HepG2 (cell line): ENCODE measurements around the gene NREP. TPM values are rescaled to one million over a fixed set of nuclear protein-coding genes. Genes with fewer than 3 reads are reported as not detected.

ENCODE experiments used
- ELF3 ChIP-seq: IDR thresholded peaks from 2 replicates; pipeline ENCODE4 v1.6.1; 2016; ENCODE audit warnings: missing genetic modification reagents, missing compliant biosample characterization
- HOXD1 ChIP-seq: sonication (generic); formaldehyde crosslinking; IDR thresholded peaks from 2 replicates; pipeline ENCODE4 v1.5.0; 2020; ENCODE audit warnings: missing genetic modification reagents
- MBNL3 ChIP-seq: fragments of 250-450 bp; sonication (Bioruptor Pico); conservative IDR thresholded peaks from 2 replicates; pipeline ENCODE4 v1.8.0; 2022; ENCODE audit warnings: mild to moderate bottlenecking, inconsistent platforms
- MEIS1 ChIP-seq: sonication (generic); formaldehyde crosslinking; IDR thresholded peaks from 2 replicates; pipeline ENCODE4 v1.9.0; 2021; ENCODE audit warnings: mild to moderate bottlenecking, missing genetic modification reagents, moderate library complexity, borderline replicate concordance
- MTA3 ChIP-seq: sonication (generic); formaldehyde crosslinking; IDR thresholded peaks from 2 replicates; pipeline ENCODE4 v1.4.0; 2020; ENCODE audit warnings: missing genetic modification reagents
- NR2F1 ChIP-seq, 2 experiments: fragments of 450-650 bp in 1 of 2; formaldehyde crosslinking in 1 of 2; IDR thresholded peaks; 2 replicates each; pipeline versions ENCODE4 v1.5.0 to v1.6.1; 2016 to 2020; ENCODE audit warnings: mild to moderate bottlenecking in 1 of 2, missing compliant biosample characterization in 1 of 2, missing genetic modification reagents in 1 of 2, moderate library complexity in 1 of 2
- PCBP1 ChIP-seq: fragments of 200-400 bp; formaldehyde crosslinking; IDR thresholded peaks from 2 replicates; pipeline ENCODE4 v1.6.1; 2017; ENCODE audit warnings: mild to moderate bottlenecking, low read depth, low read length, borderline replicate concordance
- SKI ChIP-seq: fragments of 450-650 bp; IDR thresholded peaks from one replicate; pipeline ENCODE4 v1.6.1; 2018; ENCODE audit warnings: mild to moderate bottlenecking; ENCODE audit not compliant: partially characterized antibody
- SMAD3 ChIP-seq: sonication (generic); formaldehyde crosslinking; IDR thresholded peaks from 2 replicates; pipeline ENCODE4 v1.4.0; 2020; ENCODE audit warnings: missing genetic modification reagents
- ZNF160 ChIP-seq: sonication (generic); formaldehyde crosslinking; IDR thresholded peaks from 2 replicates; pipeline ENCODE4 v1.8.0; 2022; ENCODE audit warnings: mild to moderate bottlenecking, inconsistent platforms, missing genetic modification reagents
- ZZZ3 ChIP-seq: sonication (generic); formaldehyde crosslinking; IDR thresholded peaks from 2 replicates; pipeline ENCODE4 v1.4.0; 2020; ENCODE audit warnings: missing genetic modification reagents, mild to moderate bottlenecking, borderline replicate concordance
- polyA plus RNA-seq, 8 experiments: library from polyadenylated mRNA; depleted of rRNA in 3 of 8; stranded (reverse) in 7 of 8; unstranded in 1 of 8; fragments of >200 nt; fragmentation: Illumina TruSeq in 4 of 8; extraction: Trizol in 4 of 8; gene quantifications; 2 replicates each; pipeline versions ENCODE4 v1.2.1 to v1.2.3, GENCODE V29; 2011 to 2016; ENCODE audit warnings: low read depth in 4 of 8, missing spikeins in 1 of 8, mixed read lengths in 1 of 8; ENCODE audit not compliant: insufficient read depth in 1 of 8
- total RNA-seq, 5 experiments: library from RNA; depleted of rRNA; stranded (reverse); fragments of >200 nt; fragmentation: Illumina TruSeq; extraction: Trizol; gene quantifications; 2 replicates each; pipeline ENCODE4 v1.2.3, GENCODE V29; 2016; ENCODE audit warnings: low read depth in 1 of 5
- TF ChIP-seq, protein P1 (sequence below), 2 experiments: sonication (generic) in 1 of 2; formaldehyde crosslinking in 1 of 2; IDR thresholded peaks; 2 replicates each; pipeline versions ENCODE4 v1.6.1 to v1.9.0; 2014 to 2022; ENCODE audit warnings: antibody characterized with exemption in 1 of 2, borderline replicate concordance in 1 of 2, inconsistent platforms in 1 of 2, low read depth in 1 of 2, missing genetic modification reagents in 1 of 2
- TF ChIP-seq, protein P2 (sequence below): IDR thresholded peaks from 2 replicates; pipeline ENCODE4 v1.6.1; 2016; ENCODE audit warnings: low read depth, missing genetic modification reagents, missing compliant biosample characterization
- TF ChIP-seq, protein P3 (sequence below): sonication (generic); formaldehyde crosslinking; IDR thresholded peaks from 2 replicates; pipeline ENCODE4 v1.9.0; 2022; ENCODE audit warnings: missing genetic modification reagents, mild to moderate bottlenecking, borderline replicate concordance

Gene NREP
- total and polyA plus RNA-seq, 2 of the 13 experiments (the other 11 are each of a cell fraction or from before 2014, with no cell fraction given) = 40.5 to 102 TPM

DNA sequence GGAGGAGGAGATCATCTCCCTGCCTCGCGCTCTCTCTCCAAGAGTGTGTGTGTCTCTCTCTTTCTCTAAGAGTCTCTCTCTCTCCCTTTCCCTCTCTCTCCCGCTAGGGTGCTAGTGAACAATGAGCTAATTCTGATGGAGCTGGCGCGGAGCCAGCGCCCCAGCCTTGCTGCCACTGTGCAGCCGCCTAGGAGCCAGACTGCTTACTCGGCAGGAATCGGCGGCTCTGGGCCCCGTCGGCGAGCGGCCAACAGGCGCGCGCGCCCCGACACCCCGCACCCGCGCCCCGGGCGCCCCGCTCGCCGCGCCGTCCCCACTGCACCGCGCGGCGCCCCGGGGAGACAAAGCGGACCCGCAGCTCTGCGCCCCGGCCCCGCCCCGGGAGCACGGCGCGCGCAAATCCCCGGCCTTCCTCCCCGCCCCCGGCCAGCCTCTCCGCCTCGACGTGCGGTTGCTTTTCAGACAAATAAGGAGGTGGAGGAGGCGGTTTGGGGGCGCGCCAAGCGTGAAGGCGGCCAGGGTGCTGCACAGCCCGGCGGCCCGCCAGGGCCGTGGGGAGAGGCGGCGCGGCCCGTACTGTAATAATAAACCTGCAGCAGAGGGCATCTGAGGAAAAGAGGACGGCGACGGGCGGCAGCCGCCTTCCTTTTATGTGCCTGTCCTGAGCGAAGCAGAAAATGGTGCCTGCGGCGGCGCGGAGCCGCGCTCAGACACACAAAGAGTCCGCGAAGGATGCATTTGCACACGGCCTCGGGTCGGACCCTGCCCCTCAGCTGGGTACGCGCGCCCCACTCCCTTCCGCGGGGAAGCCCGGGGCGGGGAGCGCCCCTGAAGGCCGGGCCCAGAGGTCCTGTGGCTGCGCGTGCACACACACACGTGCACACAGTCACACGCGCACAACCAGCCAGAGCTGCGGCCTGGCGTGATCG lies 625 bp upstream of the NREP start (continued):
- TF ChIP-seq, protein P1, sequence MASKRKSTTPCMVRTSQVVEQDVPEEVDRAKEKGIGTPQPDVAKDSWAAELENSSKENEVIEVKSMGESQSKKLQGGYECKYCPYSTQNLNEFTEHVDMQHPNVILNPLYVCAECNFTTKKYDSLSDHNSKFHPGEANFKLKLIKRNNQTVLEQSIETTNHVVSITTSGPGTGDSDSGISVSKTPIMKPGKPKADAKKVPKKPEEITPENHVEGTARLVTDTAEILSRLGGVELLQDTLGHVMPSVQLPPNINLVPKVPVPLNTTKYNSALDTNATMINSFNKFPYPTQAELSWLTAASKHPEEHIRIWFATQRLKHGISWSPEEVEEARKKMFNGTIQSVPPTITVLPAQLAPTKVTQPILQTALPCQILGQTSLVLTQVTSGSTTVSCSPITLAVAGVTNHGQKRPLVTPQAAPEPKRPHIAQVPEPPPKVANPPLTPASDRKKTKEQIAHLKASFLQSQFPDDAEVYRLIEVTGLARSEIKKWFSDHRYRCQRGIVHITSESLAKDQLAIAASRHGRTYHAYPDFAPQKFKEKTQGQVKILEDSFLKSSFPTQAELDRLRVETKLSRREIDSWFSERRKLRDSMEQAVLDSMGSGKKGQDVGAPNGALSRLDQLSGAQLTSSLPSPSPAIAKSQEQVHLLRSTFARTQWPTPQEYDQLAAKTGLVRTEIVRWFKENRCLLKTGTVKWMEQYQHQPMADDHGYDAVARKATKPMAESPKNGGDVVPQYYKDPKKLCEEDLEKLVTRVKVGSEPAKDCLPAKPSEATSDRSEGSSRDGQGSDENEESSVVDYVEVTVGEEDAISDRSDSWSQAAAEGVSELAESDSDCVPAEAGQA (IDR thresholded peaks at IDR 0.05; ENCODE audit: low read depth) = no peak
- TF ChIP-seq, protein P1 (CRISPR knock-in tag; IDR thresholded peaks at IDR 0.05; ENCODE audit: borderline replicate concordance) = no peak
- TF ChIP-seq ZNF160 (CRISPR knock-in tag) (no peak; the same call in 1 of the 2 replicates), MBNL3 (CRISPR knock-in tag) (no peak), MTA3 (CRISPR knock-in tag) (no peak), PCBP1 (0 out of 2 replicates have a peak, but pooled peaks have one; percentile 73), SKI (peak; percentile 47), SMAD3 (CRISPR knock-in tag) (no peak), HOXD1 (CRISPR knock-in tag) (no peak), MEIS1 (CRISPR knock-in tag) (peak; percentile 71; the same call in 1 of the 2 replicates), NR2F1 (CRISPR knock-in tag; IDR thresholded peaks at IDR 0.05) (no peak), ELF3 (no peak), ZZZ3 (CRISPR knock-in tag) (peak; percentile 84; the same call in 1 of the 2 replicates)
- TF ChIP-seq, protein P2, sequence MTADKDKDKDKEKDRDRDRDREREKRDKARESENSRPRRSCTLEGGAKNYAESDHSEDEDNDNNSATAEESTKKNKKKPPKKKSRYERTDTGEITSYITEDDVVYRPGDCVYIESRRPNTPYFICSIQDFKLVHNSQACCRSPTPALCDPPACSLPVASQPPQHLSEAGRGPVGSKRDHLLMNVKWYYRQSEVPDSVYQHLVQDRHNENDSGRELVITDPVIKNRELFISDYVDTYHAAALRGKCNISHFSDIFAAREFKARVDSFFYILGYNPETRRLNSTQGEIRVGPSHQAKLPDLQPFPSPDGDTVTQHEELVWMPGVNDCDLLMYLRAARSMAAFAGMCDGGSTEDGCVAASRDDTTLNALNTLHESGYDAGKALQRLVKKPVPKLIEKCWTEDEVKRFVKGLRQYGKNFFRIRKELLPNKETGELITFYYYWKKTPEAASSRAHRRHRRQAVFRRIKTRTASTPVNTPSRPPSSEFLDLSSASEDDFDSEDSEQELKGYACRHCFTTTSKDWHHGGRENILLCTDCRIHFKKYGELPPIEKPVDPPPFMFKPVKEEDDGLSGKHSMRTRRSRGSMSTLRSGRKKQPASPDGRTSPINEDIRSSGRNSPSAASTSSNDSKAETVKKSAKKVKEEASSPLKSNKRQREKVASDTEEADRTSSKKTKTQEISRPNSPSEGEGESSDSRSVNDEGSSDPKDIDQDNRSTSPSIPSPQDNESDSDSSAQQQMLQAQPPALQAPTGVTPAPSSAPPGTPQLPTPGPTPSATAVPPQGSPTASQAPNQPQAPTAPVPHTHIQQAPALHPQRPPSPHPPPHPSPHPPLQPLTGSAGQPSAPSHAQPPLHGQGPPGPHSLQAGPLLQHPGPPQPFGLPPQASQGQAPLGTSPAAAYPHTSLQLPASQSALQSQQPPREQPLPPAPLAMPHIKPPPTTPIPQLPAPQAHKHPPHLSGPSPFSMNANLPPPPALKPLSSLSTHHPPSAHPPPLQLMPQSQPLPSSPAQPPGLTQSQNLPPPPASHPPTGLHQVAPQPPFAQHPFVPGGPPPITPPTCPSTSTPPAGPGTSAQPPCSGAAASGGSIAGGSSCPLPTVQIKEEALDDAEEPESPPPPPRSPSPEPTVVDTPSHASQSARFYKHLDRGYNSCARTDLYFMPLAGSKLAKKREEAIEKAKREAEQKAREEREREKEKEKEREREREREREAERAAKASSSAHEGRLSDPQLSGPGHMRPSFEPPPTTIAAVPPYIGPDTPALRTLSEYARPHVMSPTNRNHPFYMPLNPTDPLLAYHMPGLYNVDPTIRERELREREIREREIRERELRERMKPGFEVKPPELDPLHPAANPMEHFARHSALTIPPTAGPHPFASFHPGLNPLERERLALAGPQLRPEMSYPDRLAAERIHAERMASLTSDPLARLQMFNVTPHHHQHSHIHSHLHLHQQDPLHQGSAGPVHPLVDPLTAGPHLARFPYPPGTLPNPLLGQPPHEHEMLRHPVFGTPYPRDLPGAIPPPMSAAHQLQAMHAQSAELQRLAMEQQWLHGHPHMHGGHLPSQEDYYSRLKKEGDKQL (CRISPR knock-in tag) = no peak
- TF ChIP-seq, protein P3, sequence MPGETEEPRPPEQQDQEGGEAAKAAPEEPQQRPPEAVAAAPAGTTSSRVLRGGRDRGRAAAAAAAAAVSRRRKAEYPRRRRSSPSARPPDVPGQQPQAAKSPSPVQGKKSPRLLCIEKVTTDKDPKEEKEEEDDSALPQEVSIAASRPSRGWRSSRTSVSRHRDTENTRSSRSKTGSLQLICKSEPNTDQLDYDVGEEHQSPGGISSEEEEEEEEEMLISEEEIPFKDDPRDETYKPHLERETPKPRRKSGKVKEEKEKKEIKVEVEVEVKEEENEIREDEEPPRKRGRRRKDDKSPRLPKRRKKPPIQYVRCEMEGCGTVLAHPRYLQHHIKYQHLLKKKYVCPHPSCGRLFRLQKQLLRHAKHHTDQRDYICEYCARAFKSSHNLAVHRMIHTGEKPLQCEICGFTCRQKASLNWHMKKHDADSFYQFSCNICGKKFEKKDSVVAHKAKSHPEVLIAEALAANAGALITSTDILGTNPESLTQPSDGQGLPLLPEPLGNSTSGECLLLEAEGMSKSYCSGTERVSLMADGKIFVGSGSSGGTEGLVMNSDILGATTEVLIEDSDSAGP (CRISPR knock-in tag) = peak; percentile 78; the same call in 1 of the 2 replicates
